ENCODE measurements around the gene ARHGAP30.

DNA sequence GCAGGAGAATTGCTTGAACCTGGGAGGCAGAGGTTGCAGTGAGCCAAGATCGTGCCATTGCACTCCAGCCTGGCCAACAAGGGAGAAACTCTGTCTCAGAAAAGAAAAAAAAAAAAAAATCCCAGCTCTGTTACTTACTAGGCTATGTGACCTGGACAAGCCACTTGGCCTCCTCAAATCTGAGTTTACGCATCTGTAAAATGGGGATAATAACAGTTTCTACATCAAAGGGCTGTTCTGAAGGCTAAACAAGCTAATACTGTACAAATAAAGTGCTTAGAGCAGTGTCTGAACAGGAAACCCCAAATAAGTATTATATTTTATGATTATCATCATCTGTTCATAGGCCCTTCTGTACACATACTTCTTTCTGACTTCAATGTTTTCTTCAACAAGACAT lies 62.3 kb downstream of the ARHGAP30 start:
- TF ChIP-seq, protein P1, sequence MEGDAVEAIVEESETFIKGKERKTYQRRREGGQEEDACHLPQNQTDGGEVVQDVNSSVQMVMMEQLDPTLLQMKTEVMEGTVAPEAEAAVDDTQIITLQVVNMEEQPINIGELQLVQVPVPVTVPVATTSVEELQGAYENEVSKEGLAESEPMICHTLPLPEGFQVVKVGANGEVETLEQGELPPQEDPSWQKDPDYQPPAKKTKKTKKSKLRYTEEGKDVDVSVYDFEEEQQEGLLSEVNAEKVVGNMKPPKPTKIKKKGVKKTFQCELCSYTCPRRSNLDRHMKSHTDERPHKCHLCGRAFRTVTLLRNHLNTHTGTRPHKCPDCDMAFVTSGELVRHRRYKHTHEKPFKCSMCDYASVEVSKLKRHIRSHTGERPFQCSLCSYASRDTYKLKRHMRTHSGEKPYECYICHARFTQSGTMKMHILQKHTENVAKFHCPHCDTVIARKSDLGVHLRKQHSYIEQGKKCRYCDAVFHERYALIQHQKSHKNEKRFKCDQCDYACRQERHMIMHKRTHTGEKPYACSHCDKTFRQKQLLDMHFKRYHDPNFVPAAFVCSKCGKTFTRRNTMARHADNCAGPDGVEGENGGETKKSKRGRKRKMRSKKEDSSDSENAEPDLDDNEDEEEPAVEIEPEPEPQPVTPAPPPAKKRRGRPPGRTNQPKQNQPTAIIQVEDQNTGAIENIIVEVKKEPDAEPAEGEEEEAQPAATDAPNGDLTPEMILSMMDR (optimal IDR thresholded peaks at IDR 0.05 in 1 of 3, IDR thresholded peaks at IDR 0.05 in 1 of 3, conservative IDR thresholded peaks at IDR 0.05 in 1 of 3; ENCODE audit: extremely low read depth in 1 of 3, insufficient read depth in 2 of 3, low read length in 3 of 3) = no peak
- TF ChIP-seq EZH2 (IDR thresholded peaks at IDR 0.05; ENCODE audit: low read length) = no peak

Measured in keratinocyte (primary cell).